Brain microvascular endothelial cell (primary cell): Measurements from ENCODE around the gene LRRN4.

Experiments
- DNase-seq: peaks from one replicate; pipeline ENCODE4 v3.0.0-alpha.2; 2020
- H3K27ac ChIP-seq: fragments of 250-450 bp; sonication (Bioruptor Pico); 2 replicates; pipeline ENCODE4 v1.5.1; 2020; ENCODE audit warnings: mild to moderate bottlenecking, moderate library complexity
- H3K27me3 ChIP-seq: fragments of 250-450 bp; sonication (Bioruptor Pico); replicated peaks from 2 replicates; pipeline ENCODE4 v1.5.1; 2020; ENCODE audit warnings: mild to moderate bottlenecking
- H3K36me3 ChIP-seq: fragments of 250-450 bp; sonication (Bioruptor Pico); replicated peaks from 2 replicates; pipeline ENCODE4 v1.5.1; 2020; ENCODE audit warnings: mild to moderate bottlenecking
- H3K4me3 ChIP-seq: 2 replicates; pipeline ENCODE4 v1.5.1; 2011; ENCODE audit warnings: low read depth, mild to moderate bottlenecking, control low read depth, low read length, moderate library complexity
- CTCF ChIP-seq: IDR thresholded peaks from 2 replicates; pipeline ENCODE4 v1.5.1; 2011; ENCODE audit warnings: low read depth, mild to moderate bottlenecking, moderate library complexity, low read length, control low read depth, inconsistent platforms; ENCODE audit errors: missing control alignments
- in situ Hi-C: cut with HindIII; loops from 2 replicates; pipeline ENCODE4 v1.10.0; 2017; ENCODE audit warnings: low sequenced_read_pairs, low pct_ligation_motif_present

LRRN4 gene

GRCh38 chr20:6028818-6029217, 25.0 kb downstream of the LRRN4 start:
- no peak for TF ChIP-seq CTCF
- no peak for DNase-seq
- in situ Hi-C loops, result no loop called here
- Histone ChIP-seq H3K27me3 (no peaks in the 10 kb centered on the region), H3K27ac (no peak overlapping the region), H3K36me3 (peaks cover 27% of the 10 kb centered on the region), H3K4me3 (no peak overlapping the region)

DNA sequence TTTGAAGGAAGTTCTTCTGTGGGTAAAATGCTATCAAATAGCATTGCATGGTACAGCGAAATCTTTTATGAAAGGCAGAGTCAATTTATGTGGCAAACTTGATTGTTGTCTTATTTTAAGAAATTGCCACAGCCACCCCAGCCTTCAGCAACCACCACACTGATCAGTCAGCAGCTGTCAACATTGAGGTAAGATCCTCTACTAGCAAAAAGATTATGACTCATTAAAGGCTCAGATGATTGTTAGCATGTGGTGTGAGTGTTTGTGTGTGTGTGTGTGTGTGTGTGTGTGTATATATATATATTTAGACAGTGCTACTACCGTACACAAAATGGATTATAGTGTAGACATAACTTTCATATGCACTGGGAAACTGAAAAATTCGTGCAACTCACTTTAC, 27.8 kb downstream of the LRRN4 start:
- TF ChIP-seq CTCF, result no peak
- in situ Hi-C loops, result no loop called here
- DNase-seq, result peak; percentile 70
- Histone ChIP-seq H3K27me3 (no peaks in the 10 kb centered on the region), H3K4me3 (no peak overlapping the region), H3K27ac (no peak overlapping the region), H3K36me3 (peaks cover 30% of the 10 kb centered on the region)

- TF ChIP-seq CTCF, result no peak
- no peaks in the 10 kb centered on the region for H3K27me3 ChIP-seq
- no peak for DNase-seq
- no peak overlapping the region for H3K4me3 ChIP-seq
- in situ Hi-C loops, result no loop called here
- no peak overlapping the region for H3K27ac ChIP-seq
- H3K36me3 ChIP-seq, result peaks cover 30% of the 10 kb centered on the region
Measured at GRCh38 chr20:6024768-6025167, 29.1 kb downstream of the LRRN4 start.

DNA sequence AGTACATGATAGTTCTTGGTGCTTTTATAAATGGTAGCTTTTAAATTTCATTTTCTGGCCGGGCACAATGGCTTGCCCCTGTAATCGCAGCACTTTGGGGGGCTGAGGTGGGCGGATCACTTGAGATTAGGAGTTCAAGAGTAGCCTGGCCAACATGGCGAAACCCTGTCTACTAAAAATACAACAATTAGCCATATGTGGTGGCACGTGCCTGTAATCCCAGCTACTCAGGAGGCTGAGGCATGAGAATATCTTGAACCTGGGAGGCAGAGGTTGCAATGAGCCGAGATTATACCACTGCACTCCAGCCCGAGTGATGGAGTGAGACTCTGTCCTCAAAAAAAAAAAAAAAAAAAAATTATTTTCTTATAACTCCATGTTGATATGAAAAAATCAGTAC, 36.0 kb downstream of the LRRN4 start:
- peaks cover 17% of the 10 kb centered on the region for H3K36me3 ChIP-seq
- in situ Hi-C loops, result no loop called here
- no peak for DNase-seq
- no peak overlapping the region for H3K4me3 ChIP-seq
- no peak overlapping the region for H3K27ac ChIP-seq
- no peak for TF ChIP-seq CTCF
- H3K27me3 ChIP-seq, result no peaks in the 10 kb centered on the region

DNA sequence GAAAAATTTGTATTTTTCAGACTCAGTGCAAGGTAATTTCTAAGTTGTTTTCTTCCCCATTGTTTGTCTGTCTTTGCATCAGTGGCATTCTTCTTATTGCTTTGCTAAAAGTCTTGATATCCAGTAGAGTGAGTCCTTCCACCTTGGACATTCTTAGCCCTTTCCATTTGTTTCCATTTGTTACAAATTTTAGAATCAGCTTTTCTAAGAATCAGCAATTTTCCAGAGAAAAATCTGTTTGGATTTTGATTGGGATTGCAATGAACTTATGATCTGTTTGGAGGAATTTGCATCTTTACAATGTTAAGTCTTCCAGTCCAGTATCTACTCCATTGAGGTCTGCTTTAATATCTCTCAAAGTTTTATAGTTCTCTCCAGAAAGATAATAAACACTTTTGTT, 36.4 kb downstream of the LRRN4 start:
- Histone ChIP-seq H3K27ac (no peak overlapping the region), H3K27me3 (no peaks in the 10 kb centered on the region), H3K4me3 (no peak overlapping the region), H3K36me3 (peaks cover 20% of the 10 kb centered on the region)
- in situ Hi-C loops, result no loop called here
- TF ChIP-seq CTCF, result no peak
- DNase-seq, result no peak

DNA sequence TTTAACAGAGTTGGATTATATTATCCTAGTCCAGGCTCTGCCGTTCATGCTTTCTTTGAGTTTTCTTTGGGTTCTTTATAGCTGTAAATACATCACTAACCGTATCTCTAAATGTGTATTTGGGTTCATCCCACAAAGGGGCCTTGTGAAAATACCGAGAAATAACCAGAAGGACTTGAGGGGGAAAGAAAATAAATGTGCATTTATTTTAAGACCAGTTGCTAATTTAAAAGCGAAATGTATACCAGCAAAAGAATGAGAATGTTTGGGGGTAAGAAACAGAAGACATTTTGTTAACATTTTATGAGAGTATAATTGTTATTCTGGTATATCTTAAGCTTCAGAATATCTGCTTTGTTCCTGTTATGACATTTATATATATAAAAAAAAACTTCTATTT, 38.9 kb downstream of the LRRN4 start:
- Histone ChIP-seq H3K4me3 (no peak overlapping the region), H3K36me3 (peaks cover 39% of the 10 kb centered on the region), H3K27me3 (no peaks in the 10 kb centered on the region), H3K27ac (no peak overlapping the region)
- TF ChIP-seq CTCF, result no peak
- DNase-seq, result no peak
- in situ Hi-C loops, result no loop called here
